Frontal cortex (tissue), 4 donors: ENCODE measurements around the gene STAC3. TPM values are rescaled to one million over a fixed set of nuclear protein-coding genes. Genes with fewer than 3 reads are reported as not detected.

Source experiments
- DNase-seq, 2 donors: peaks; one replicate each; pipeline ENCODE4 v3.0.0; 2012; ENCODE audit warnings: low spot score in 2 of 2
- FAIRE-seq: peaks from 2 replicates; lab custom pipeline; 2012; peaks lifted over from hg19 to GRCh38; lab: Jason Lieb, UNC
- total RNA-seq: library from RNA; depleted of rRNA; stranded (reverse); fragments of >200 nt; gene quantifications from one replicate; pipeline ENCODE4 v1.2.3, GENCODE V29; 2014
- donor health status: control.
- donor health status: control.
- donor health status: control.

Gene STAC3
- total RNA-seq, 1 donor from 2014 or later: 1.6 TPM

GRCh38 chr12:57258977-57259970, 8.3 kb upstream of the STAC3 start:
- no peak for DNase-seq

GRCh38 chr12:57255916-57256315, 4.9 kb upstream of the STAC3 start:
- DNase-seq (no peak), FAIRE-seq (no peak)

More at GRCh38 chr12:57258977-57259970, 8.3 kb upstream of the STAC3 start:
- FAIRE-seq: no peak

GRCh38 chr12:57254506-57255280, 3.7 kb upstream of the STAC3 start:
- FAIRE-seq (no peak), DNase-seq (no peak)

- FAIRE-seq: no peak
- no peak for DNase-seq
These were observed 446 bp downstream of the STAC3 start for GRCh38 chr12:57250541-57250940.

GRCh38 chr12:57248934-57249742, 1.8 kb downstream of the STAC3 start:
- DNase-seq (no peak), FAIRE-seq (no peak)

GRCh38 chr12:57247041-57247440, 3.9 kb downstream of the STAC3 start:
- FAIRE-seq (no peak), DNase-seq (no peak)

GRCh38 chr12:57244312-57244696, 6.7 kb downstream of the STAC3 start:
- no peak for DNase-seq
- no peak for FAIRE-seq

- FAIRE-seq (no peak), DNase-seq (peak in 1 of 2 donors; percentile 75)
These were observed 7.3 kb downstream of the STAC3 start for GRCh38 chr12:57243521-57244311.

- DNase-seq: no peak
- no peak for FAIRE-seq
These were observed 8.1 kb downstream of the STAC3 start for GRCh38 chr12:57242691-57243454.

- DNase-seq (no peak), FAIRE-seq (no peak)
These were observed 8.7 kb downstream of the STAC3 start for GRCh38 chr12:57242329-57242690.

GRCh38 chr12:57241402-57242310, 9.3 kb downstream of the STAC3 start:
- DNase-seq: no peak
- no peak for FAIRE-seq

- FAIRE-seq (no peak), DNase-seq (no peak)
These were observed 10.0 kb downstream of the STAC3 start for GRCh38 chr12:57240926-57241401.

- DNase-seq (no peak), FAIRE-seq (no peak)
These were observed 10.7 kb downstream of the STAC3 start for GRCh38 chr12:57240066-57240921.

GRCh38 chr12:57239587-57240065, 11.4 kb downstream of the STAC3 start:
- FAIRE-seq (no peak), DNase-seq (no peak)

- DNase-seq (peak; percentile 92 to 98), FAIRE-seq (no peak)
These were observed 12.0 kb downstream of the STAC3 start for GRCh38 chr12:57238854-57239554.
